ENCODE measurements around the gene NINL.

The NINL gene

DNA sequence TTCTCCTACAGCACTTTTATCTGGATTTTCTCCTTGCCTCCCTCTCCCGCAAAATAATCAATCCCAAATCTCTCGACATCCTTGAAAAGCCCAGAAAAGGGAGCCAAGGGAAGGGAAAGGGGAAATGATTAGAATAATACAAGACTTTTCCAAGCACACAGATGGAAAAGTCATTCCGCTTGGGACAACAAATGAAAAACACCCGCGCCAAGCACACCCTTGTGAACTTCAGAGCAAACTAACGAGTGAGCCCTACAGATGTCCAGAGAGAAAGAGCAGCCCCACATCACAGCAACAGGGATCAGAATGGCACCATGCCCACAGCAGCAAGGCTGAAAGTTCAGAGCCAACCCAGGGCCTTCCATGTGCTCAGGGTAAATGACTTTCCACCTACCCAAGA, 49.6 kb downstream of the NINL start:
- in situ Hi-C loops (cut with HindIII; ENCODE audit: low sequenced_read_pairs), result loop anchor here (25.0 kb wide), 1 partner anchor 127 kb away; no protein-coding TSS in a partner anchor

GRCh38 chr20:25534845-25535244, 50.5 kb downstream of the NINL start:
- in situ Hi-C loops (cut with HindIII; ENCODE audit: low sequenced_read_pairs), result loop anchor here (25.0 kb wide), 1 partner anchor 127 kb away; no protein-coding TSS in a partner anchor

- in situ Hi-C loops (cut with HindIII; ENCODE audit: low sequenced_read_pairs), result loop anchor here (25.0 kb wide), 1 partner anchor 128 kb away; no protein-coding TSS in a partner anchor
Observed at GRCh38 chr20:25533920-25534700, 51.2 kb downstream of the NINL start.

DNA sequence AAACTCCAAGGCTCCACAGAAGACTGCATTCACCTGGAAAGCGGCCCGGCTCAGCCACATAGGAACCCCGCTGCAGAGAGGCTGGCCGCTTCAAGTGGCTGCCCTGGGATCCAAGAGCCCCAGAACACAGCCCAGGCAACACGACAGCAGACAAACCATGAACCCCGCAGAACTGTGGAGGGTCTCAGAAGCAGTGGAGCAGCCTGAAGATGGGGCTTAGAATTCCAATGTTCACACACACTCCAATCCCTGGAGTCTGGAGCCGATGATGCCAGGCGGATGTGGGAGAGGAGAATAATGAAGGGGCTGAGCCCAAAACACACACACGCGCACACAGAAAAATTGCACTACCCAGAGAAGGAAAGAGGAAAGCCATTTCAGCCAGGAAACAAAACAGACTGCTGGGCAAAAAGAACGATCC, 52.4 kb downstream of the NINL start:
- in situ Hi-C loops (cut with HindIII; ENCODE audit: low sequenced_read_pairs), result loop anchor here (25.0 kb wide), 1 partner anchor 129 kb away; no protein-coding TSS in a partner anchor

GRCh38 chr20:25532015-25532751, 53.1 kb downstream of the NINL start:
- in situ Hi-C loops (cut with HindIII; ENCODE audit: low sequenced_read_pairs), result loop anchor here (25.0 kb wide), 1 partner anchor 130 kb away; no protein-coding TSS in a partner anchor

DNA sequence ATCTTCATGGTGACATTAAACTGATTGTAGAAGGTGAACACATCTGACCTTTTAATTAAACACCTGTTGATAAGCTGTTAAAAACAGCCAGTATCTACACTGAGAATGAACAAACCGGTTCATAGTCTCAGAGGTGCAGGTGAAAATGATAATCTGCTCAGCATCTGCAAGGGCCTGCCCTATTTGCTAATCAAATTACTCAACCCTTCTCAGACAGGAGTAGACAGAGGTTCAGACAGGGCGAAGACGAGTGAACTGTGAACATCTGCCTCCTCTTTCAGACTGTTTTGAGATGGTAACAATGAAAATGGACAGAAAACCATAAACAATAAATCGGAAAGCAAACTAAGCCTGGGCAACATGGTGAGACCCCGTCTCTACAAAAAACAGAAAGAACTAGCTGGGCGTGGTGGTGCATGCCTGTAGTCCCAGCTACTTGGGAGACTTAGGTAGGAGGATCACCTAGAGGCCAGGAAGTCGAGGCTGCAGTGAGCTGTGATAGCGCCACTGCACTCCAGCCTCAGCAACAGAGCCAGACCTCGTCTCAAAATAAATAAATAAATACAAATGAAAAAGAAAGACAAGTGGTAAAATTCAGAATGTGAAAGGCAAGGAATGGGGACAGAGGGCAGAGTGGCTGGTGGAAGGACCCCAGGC, 55.9 kb downstream of the NINL start:
- in situ Hi-C loops (cut with HindIII; ENCODE audit: low sequenced_read_pairs), result loop anchor here (25.0 kb wide), 1 partner anchor 133 kb away; no protein-coding TSS in a partner anchor

DNA sequence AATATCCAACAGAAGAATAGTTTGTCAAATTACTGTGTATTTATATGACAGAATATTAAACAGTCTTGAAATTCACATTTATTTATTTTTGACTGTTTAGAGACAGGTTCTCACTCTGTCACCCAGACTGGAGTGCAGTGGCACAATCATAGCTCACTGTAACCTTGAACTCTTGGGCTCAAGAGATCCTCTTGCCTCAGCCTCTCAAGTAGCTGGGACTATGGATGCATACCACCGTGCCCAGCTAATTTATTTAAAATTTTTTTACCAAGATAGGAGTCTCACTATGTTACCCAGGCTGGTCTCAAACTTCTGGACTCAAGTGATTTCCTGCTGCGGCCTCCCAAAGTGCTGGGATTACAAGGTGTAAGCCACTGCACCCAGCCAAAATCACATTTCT, 57.4 kb downstream of the NINL start:
- in situ Hi-C loops (cut with HindIII; ENCODE audit: low sequenced_read_pairs), result loop anchor here (25.0 kb wide), 1 partner anchor 134 kb away; no protein-coding TSS in a partner anchor

DNA sequence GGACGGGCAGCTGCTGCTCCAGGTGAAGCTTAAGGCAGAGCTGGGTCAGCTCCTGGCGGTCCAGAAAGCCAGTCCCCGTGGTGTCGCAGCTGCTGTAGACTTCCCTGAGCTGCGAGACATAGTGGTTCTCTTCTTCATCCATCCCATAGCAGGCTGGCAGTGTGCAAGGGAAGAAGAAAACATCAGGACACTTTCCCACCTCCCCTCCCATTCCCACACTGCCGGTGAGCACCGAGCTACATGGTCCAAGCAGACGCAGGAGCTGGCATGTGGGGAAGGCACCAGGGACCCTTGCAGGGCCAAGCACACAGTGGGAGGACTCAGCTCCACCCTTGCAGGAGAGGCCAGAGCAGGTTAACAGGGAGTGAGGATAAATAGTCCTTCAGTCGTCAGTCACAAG, 58.9 kb downstream of the NINL start:
- in situ Hi-C loops (cut with HindIII; ENCODE audit: low sequenced_read_pairs), result loop anchor here (25.0 kb wide), 1 partner anchor 136 kb away; no protein-coding TSS in a partner anchor

GRCh38 chr20:25525867-25526266, 59.5 kb downstream of the NINL start:
- in situ Hi-C loops (cut with HindIII; ENCODE audit: low sequenced_read_pairs), result loop anchor here (25.0 kb wide), 1 partner anchor 136 kb away; no protein-coding TSS in a partner anchor

GRCh38 chr20:25525295-25525694, 60.0 kb downstream of the NINL start:
- in situ Hi-C loops (cut with HindIII; ENCODE audit: low sequenced_read_pairs), result loop anchor here (25.0 kb wide), 1 partner anchor 137 kb away; no protein-coding TSS in a partner anchor

DNA sequence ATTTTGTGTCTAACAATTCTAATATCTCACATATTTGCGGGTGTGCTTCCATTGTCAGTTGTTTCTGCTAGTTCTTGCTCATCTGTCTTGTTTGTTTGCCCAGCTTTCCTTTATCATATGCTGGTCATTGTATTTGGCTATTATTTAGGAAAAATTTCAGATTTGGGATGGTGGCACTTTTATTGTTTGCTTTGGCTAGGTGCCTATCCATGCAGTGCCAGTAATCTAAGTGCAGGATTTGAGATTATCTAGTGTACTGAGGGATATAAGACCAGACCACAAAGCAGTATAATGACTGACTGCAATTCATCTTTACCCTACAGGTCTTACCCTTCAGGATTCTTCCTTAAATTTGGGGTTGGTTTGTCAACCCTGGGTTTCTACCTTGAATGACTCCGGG, 63.9 kb downstream of the NINL start:
- in situ Hi-C loops (cut with HindIII; ENCODE audit: low sequenced_read_pairs), result no loop called here

- in situ Hi-C loops (cut with HindIII; ENCODE audit: low sequenced_read_pairs), result no loop called here
Observed at GRCh38 chr20:25517124-25517523, 68.2 kb downstream of the NINL start.

GRCh38 chr20:25514747-25515340, 70.5 kb downstream of the NINL start:
- in situ Hi-C loops (cut with HindIII; ENCODE audit: low sequenced_read_pairs), result no loop called here

DNA sequence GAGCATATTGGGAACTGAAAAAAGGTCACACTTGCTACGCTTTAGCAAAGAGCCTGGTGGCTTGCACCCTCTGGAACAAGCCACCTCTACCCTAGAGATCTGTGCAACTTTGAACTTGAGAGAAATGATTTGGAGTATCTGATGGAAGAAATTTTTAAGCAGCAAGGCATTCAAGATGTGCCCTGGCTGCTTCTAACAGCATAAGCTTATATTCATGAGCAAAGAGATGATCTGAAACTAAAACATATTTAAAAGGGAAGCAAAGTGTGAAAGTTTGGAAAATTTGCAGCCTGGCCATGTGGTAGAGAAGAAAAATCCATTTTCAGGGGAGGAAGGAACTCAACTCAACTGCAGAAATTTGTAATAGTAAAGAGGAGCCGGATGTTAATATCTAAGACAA, 71.1 kb downstream of the NINL start:
- in situ Hi-C loops (cut with HindIII; ENCODE audit: low sequenced_read_pairs), result no loop called here

GRCh38 chr20:25512709-25513108, 72.6 kb downstream of the NINL start:
- in situ Hi-C loops (cut with HindIII; ENCODE audit: low sequenced_read_pairs), result no loop called here

- in situ Hi-C loops (cut with HindIII; ENCODE audit: low sequenced_read_pairs), result no loop called here
Observed at GRCh38 chr20:25511183-25511582, 74.1 kb downstream of the NINL start.

DNA sequence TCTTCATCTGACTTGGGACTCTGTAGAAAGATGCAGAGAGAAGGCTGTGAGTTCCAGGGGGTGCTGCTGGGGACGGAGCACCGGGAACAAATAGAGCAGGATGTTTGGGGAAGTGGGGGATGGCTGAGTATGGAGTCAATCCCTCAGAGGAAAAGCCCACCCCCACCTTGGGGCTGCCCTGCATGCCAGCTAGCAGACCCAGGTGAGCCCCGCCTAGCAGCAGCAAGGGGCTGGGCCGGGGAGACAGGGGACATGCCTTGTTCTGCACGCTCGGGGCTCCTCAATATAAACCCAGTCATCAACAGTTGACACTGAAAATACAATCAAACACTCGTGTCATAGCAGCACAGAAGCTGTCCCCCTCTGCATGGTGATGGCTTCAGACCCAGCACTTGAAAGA, 74.6 kb downstream of the NINL start:
- in situ Hi-C loops (cut with HindIII; ENCODE audit: low sequenced_read_pairs), result no loop called here

GRCh38 chr20:25510202-25510601, 75.1 kb downstream of the NINL start:
- in situ Hi-C loops (cut with HindIII; ENCODE audit: low sequenced_read_pairs), result no loop called here

- in situ Hi-C loops (cut with HindIII; ENCODE audit: low sequenced_read_pairs), result no loop called here
Observed at GRCh38 chr20:25509084-25509483, 76.2 kb downstream of the NINL start.

DNA sequence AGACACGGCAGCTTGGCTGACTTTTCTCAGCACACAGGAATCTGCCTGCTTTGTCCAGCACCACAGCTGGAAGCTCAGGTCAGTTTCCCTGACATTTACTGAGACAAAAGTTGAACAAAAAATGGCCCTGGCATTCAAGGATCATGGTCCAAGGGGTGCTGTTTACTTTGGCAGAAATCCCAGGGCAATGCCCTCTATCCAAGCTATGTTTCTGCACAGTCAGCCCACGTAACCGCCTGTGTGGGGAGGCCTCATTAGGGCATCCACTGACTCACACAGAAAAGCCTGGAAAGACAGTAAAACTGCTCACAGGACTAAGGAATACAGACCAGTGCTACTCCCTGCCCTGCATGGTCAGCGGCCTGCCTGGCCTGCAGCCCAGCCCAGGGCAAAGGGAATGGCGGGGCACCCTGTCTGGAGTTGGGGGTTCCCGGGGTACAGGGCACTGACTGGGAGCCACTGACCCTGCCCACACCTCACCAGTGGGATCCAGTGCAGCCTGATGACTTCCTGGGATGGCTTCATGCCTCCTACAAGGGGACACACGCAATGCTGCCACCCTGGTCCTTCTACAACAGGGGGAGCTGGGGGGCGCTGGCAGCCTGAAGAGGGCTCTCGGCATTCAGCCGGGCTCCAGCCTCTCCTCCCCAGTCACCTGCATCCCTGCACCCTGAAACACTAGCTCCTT, 77.1 kb downstream of the NINL start:
- in situ Hi-C loops (cut with HindIII; ENCODE audit: low sequenced_read_pairs), result no loop called here
